Central memory CD4-positive, alpha-beta T cell (primary cell): ENCODE data around the gene LRPAP1.
"Not testable (repeated sequence)": the region's sequence is repeated elsewhere in the genome, so short reads cannot be mapped to it uniquely, and the experiment has no call there.

Experiments used
- DNase-seq: peaks from one replicate; pipeline ENCODE4 v3.0.0; 2022

Gene LRPAP1

DNA sequence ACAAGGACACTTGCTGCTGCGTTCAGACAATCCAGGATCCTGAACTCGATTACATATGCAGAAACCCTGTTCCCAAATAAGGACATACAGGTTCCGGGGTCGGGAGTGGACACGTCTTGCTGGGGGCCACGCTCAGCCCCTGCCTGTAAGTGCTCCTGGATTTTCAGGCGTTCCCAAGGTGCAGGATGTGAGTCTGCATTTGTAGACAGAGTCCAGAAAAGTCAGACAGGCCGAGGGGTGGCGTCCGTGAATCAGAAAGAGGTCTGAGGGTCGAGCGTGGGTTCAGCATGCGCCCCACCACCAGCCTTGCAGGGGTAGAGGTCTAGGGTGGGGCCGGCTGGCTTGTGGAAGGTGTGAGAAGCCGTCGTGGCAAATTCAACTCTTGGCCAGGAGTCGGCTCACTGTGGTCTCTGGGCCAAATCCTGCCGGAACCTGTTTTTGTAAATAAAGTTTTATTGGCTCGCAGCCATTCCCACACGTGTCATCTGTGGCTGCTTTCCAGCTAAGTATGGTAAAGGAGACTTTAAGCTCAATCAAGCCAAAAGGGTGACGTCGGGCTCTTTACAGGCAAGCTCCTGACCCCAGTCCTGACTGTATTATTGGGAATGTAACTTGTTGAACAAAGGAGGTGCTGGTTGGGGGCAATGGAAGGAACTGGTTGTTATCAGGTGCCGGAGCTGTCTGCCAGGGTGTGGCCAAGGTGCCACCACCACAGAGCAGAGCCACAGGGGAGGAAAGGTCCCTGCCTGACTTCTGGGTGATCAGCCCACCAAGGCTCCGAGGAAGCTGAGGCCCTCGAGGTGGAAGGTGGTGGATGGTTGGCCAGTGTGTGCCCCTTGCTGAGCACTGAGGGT is 61.8 kb downstream of the LRPAP1 start:
- no peak for DNase-seq

DNA sequence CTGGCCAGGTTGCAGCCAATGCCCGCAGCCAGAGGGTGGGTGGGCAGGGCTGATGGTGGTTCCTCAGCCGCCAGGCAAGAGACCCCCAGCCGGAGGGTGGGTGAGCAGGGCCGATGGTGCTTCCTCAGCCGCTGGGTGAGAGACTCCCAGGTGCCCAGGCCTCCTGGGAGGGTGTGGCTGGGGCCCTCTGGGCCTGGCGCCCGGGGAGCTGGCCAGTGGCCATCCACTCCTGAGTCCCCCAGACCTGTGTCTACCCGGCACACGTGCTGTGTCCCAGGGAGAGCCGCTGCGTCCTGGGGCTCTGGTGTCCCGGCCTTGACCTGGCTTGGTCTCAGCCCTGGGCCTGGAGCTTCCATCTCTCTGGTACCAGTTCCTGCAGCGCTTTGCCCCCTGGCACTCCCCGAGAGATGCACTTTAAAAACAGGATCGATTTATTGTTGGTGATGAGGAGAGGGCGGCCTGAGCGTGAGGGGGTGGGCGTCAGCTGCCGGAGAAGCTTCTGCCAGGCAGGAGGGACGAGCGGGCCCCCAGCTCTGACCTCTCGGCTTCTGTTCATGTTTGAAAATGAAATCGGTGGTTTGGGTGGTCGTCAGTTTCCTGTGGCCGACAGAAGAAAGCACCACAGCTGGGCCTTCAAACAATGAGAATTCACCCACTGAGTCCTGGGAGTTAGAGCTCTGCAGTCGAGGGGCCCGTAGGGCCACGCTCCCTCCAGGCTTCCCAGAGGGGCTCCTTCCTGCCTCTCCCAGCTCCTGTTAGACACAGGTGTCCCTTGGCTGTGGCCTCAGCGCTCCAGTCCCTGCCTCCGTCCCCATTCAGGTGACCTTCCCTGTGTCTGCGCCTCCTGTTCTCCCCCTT is 62.6 kb downstream of the LRPAP1 start:
- DNase-seq, result no peak

DNA sequence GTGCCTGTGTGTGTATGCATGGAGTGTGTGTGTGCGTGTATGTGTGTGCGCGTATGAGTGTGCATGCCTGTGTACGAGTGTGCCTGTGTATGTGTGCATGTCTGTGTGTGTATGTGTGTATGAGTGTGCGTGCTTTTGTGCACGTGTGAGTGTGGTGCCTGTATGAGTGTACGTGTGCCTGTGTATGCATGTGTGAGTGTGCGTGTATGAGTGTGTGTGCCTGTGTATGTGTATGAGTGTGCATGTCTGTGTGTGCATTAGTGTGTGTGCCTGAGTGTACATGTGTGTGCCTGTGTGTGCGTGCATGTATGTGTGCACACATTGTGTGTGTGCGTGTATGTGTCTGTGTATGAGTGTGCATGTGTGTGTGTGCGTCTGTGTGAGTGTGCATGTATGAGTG is 63.4 kb downstream of the LRPAP1 start:
- no peak for DNase-seq

DNA sequence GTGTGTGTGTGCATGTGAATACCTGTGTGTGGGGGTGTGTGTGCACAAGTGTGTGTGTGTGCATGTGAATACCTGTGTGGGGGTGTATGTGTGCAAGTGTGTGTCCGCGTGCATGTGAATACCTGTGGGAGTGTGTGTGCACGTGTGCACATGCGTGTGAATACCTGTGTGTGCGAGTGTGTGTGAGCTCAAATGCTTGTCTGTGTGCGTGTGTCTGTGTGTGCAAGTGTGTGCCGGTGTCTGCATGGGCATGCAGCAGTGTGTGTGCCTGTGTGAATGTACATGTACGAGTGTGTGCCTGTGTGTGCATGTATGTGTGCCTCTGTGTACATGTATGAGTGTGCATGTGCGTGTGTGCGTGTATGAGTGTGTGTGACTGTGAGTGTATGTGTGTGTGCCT is 64.1 kb downstream of the LRPAP1 start:
- no peak for DNase-seq

DNA sequence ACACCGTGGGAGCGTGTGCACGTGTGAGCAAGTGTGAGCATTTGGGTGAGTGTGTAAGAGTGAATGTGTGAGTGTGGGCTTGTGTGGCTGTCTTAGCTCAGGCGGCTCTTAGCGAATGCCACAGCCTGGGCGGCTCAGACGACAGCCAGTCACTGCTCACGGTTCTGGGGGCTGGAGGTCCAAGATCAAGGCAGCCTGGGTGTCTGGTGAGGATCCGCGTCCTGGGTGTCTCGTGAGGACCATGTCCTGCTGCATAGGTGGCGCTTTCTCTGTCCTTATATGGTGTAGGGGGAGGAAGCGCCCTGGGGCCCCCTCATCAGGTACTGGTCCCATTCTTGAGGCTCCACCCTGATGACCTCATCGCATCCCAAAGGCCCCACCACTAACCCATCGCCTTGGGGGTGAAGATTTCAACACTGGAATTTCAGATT is 64.6 kb downstream of the LRPAP1 start:
- no peak for DNase-seq

DNA sequence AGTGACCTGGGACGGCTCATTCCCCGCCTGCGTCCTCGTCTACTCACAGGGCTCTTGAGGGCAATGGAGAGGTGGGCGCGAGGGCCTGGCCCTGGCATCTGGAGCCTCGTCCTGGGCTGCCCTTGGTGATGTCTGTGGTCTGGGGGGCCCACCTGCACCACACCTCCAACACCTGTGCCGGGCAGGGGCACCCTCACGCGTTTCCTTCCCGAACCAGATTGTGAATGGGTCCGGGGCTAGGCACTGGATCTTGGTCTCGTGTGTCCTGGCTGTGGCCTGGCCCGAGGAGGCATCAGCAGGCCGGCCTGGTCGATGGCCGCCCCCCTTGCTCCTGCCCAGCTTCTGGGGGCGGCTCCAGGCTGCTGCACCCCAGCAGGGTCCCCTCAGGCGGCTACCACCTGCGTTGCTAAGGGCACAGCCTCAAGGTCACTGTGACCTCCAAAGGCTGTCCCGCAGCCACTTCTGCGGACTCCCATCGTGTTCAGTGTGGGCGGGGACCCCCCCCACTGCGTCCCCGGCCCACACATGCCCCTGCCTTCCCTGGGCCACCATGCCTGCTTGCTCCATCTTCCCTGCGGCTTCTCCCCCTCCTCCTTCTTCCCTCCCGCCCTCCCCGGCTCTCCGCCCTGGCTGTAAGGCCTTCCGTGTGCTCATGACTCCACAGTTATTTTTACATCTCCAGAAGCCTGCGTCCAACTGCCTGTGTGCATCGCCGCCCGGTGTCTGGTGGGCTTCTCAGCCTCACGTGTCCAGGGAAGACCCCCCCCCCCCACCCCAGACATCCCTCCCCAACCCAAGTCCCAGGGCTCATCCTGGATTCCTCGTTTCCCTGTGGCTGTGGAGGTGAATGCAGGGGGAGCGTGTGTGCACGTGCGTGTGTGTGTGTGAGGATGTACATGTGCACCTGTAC is 65.3 kb downstream of the LRPAP1 start:
- DNase-seq, result no peak

DNA sequence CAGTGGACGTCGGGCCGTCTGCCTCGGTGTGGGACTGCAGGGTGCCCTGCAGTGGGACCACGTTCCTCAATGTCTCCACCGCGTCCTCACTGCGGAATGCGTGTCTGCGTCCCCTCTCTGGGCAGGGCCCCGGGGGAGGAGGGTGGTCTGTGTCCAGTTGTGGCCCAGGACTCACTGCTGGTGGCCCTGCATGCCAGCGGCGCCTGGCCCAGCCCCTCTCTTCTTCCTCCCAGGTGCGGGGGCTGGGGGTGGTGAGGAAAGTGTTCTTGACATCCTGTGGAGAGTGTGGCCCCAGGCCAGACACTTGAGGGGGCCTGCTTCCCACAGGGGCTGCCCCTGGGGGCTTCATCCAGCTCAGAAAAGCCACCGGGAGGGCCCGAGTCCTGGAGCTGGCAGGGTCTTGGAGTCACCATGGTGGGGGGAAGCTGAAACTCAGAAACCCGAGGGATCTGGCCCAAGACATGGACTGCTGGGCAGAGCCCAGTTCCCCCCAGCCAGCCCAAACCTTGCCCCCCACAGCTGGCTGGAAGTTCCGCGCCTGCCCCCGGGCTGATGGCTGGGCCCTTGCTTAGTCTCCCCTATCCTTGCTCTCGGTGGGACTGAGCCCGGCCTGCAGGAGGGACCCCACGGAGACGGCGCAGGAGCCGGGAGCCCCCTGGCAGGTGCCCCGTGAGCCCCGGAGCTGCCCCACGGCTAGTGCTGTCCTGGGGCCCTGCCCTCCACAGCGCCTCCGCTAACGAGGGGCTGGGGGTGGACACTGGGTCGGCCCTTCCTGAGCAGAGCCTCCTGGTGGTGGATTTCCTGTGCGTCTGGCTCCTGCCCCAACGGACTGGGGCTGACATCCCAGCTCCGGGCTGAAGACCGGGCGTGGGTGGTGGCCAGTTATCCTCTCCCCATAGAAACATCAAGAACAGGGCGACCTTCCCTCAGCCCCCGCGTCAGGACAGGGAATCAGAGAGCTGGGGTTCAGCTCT is 66.2 kb downstream of the LRPAP1 start:
- no peak for DNase-seq

DNA sequence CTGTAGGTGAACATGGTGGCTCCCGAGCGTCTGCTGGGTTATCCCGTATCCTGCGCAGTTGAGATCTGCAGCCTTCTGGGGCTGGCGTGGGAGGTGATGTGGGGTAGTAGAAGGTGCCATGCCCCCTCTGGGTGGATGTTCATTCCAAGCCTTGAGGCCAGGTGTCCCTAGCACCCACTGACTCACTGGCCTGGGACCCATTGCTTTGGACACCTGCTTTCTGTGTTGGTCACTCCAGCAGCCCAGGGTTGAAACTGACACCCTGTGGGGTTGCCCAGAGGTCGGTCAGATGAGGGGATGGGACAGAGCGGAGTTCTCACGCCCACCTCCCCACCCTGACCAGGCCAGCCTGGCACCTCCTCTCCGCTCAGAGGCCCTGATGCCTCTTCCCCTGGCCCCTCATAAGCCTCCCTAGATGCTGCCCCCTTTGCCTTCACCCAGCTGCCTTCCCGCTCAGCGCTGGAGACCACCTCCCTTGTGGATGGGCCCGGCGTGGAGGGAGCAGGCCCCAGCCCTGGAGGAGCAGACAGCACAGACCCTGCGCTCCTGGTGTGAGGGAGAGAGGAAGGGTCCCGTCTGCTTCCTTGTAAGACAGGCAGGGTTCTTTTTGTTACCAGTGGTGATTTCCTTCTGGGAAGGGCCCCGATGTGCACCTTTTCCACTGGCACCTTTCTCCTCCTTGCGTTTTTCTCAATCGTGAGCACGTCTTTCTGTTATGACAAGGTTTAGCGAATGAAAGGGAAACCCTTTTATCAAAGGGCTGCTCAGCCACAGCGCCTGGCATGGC is 67.1 kb downstream of the LRPAP1 start:
- no peak for DNase-seq

DNA sequence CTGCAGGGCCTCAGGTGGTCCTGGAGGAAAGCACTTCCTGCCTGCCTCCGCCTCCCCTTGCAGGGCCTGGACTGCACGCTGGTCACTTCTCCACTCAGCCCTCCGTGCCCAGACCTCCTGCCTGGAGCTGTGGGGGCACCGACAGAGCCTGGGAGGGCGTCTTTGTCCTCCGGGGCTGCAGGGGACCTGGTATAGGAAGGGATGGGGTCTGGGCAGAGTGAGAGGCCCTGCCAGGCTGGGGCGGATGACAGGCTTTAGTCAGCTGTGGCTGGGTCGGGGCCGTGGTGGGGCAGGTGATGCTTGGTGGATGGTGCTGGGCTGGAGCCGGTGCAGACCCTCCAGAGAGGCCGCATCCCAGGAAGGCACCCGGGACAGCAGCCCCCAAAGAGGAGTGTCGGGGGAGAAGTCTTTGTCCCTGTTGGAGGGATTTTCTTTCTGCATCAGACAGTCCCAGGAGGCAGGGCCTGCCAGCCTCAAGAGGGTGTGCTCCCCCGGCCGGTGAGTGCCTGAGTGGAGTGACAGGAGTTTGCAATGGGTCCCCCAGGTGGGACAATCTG is 67.8 kb downstream of the LRPAP1 start:
- no peak for DNase-seq

DNA sequence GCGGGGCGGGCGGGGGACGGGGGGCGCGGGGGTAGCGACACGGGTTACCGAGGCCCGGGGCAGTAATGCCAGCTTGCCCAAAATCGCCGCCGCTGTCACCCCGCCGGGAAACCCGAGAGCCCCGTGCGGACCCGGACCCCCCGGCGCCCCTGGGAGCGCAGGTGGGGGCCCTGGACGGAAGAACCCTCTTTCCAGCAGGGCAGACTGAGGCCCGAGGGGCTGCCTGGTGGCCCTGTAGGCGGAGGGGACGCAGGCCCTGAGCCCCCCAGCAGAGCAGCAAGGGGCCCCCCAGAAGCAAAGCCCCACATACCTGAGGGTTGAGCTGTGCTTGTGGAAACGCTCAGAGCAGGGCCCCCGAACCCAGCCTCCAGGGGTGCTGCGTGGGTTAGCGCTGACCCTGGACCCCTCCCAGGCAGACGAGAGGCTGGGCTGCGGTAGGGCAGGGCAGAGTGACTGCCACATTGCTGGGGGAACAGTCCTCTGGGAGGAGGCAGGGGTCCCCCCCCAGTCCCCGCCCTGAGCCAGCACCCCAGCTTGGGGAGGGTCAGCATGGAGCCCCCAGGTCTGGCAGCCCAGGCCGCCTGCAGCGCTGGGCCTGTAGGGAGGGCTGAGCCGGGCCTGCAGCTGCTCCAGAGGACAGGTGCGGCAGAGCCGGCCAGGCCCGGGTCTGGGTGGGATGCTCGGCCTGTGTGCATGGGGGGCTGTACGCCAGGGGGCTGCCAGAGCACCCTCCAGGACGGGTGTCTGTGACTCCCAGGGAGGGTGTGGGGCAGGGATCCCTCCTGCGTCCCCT is 68.5 kb downstream of the LRPAP1 start:
- no peak for DNase-seq

DNA sequence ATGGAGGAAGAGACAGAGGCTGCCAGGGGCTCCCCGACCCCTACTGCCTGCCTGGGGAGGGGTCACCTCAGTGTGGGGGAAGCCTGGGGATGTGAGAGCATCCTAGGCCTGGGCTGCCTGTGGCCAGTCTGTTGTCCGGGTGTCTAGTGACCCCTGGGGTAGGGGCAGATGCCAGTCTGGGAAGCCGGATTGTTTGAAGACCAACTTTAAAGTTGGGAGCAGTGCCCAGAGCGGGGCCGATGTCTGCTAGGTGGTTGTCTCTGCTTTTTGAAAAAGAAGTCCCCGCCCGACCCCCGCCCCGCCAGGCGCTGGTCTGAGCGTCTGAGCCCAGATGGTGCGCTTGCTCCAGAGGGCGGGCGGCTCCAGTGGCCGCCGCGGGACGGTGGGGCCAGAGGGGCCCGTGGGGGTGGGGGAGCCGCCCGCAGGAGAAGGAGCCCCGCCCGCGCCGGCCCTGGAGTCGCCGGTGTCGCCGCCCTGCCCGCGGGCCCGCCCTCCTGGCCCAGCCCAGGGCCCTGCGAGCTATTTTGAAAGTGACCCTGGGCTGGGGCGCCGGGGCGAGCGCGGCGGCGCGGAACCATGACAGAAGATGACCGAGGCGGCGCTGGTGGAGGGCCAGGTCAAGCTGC is 69.3 kb downstream of the LRPAP1 start, which contains the start of gene DOK7:
Gene DOK7, plus strand, starts transcription at position 517 of the 626 bp plus-strand sequence. Its CDS starts 70 bp downstream, at position 587.
- DNase-seq, result no peak

DNA sequence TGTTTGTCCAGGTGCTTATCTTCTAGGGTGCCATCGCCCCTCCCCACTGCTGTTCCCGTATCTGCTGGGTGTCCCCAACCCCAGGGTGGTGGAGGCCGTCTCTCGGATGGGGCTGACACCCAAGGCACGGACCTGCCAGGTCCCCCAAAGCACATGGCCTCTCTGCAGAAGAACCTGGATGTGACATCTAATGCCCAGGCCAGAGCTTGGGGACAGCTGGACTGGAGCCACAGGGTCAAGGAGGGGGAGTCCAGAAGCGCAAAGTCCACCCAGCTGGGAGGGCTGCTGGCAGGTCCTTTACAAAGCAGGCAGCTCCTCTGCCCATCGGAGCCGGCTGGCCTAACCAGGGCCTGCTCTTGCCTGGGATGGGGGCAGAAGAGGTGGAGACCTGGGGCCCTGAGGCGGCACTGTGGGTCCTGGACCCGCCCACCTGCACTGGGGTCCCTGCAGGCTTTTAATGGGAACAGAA is 69.9 kb downstream of the LRPAP1 start:
- no peak for DNase-seq

DNA sequence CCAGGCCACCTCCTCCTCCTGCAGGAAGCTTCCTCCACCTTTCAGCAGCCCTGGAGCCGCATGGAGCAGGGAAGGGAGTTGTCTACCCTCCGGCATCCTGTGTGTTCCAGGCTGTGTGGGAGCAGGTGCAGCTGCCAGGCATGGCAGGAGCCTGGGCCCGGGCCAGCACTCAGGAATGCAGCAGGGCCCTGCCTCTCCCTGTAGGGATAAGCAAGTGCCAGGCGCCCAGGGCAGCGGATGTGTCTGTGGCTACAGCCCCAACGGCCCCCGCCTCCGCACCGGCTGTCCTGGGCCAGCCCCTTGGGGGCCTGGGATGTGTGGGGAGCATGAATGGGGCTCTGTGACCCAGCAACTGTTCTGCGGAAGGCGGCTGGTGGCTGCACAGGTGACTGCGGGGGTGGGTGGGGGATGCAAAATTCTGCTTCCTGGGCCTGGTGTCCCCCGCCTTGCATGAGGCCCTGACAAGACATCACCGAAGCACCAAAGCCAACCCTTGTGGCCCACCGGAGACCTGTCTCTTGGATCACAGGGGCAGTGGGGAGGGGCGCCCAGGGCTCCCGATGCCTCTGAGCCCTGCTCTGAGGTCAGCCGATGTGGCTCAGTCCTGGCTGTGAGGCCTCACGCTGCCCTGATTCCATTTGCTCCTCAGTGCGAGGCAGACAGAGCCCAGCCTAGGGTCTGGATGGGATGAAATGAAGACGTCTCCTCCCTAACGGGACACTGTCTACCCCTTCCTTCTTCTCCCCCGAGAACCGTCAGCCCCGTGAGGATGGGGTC is 70.5 kb downstream of the LRPAP1 start:
- DNase-seq, result no peak

DNA sequence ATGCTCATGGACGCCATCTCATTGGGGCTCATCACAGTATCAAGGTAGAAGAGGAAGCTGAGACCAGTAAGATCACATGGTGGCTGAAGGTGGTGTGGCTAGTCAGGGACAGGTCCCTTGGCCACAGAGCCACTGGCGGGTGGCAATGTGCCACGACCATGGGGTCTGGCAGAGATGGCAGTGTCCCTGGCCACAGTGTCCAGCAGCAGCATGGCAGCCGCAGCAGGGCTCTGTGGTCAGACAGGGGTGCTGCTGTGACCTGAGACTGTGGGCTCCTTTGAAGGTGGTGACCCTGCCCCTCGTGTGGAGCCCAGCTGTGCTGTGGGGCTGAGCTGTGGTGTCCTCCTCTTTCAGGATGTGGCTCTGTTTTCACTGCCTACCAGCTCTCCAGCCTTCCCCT is 71.3 kb downstream of the LRPAP1 start:
- DNase-seq, result no peak

DNA sequence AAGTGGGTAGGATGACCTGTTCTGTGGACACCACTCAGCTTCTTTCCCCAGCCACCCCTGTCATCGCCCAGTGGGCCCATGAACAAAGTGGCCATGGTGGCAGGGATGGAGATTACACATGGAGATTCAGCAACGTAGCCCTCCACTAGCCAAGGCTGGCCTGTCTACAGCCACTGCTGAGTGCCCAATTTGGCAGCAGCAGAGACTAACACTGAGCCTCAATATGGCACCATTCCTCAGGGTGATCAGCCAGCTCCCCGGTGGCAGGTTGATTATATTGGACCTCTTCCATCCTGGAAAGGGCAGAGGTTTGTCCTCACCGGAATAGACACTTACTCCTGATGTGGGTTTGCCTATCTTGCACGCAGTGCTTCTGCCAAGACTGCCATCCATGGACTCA is 73.1 kb downstream of the LRPAP1 start:
- not testable (repeated sequence) for DNase-seq

DNA sequence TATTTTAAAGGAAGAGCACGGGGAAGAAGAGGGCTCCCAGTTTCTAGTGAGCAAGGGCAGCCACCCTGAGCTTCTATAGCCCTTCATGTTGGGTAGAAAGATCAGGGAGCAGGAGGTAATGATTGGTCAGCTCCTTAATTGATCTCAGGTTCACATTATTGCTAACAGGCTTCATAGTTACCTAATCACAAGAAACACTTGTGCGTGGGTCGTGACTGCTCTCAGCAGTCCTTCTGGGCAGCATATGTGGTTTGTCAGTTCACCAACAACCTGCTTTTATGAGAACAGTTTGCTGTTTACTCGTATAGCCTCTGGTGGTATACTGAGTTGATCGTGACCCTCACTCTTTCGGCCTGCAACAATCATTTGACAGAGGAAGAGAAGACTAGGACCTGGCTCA is 73.9 kb downstream of the LRPAP1 start:
- no peak for DNase-seq

DNA sequence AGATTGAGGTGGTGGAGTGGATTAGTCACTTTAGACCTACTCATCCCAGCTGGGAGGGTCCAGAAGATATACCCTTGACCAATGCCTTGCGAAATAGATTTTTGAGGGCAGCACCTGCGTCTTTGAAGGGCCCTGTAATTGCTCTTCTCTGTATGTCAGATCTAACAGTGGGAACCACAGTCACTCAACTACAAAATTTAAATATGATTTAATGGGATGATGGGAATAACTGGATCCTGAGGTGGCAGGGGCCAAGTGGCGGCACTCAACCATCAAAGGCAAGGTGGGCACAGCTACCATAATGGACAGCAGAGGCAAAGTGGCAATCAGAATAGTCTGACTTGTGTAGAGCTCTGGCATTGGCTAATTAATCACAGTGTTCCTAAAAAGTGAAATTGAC is 76.6 kb downstream of the LRPAP1 start:
- not testable (repeated sequence) for DNase-seq
